AG04450 (cell line): ENCODE data around the gene CTTNBP2. TPM values are rescaled to one million over a fixed set of nuclear protein-coding genes. Genes with fewer than 3 reads are reported as not detected.

Source experiments
- CTCF ChIA-PET: fragments of 300-600, 350-600 bp; formaldehyde crosslinking; extraction: SDS; loops from one replicate; lab custom pipeline; 2022; ENCODE audit warnings: antibody characterized with exemption, inconsistent platforms; lab: Charles Lee
- POLR2A ChIA-PET: fragments of 350-600 bp; formaldehyde crosslinking; extraction: SDS; loops from one replicate; lab custom pipeline; 2021; ENCODE audit warnings: antibody characterized with exemption, inconsistent platforms; lab: Yijun Ruan, JAX
- DNase-seq: peaks from one replicate; pipeline ENCODE4 v3.0.0-alpha.2; 2011; ENCODE audit warnings: low read depth, low spot score
- H3K27ac ChIP-seq: one replicate; pipeline ENCODE4 v1.5.1; 2012; ENCODE audit warnings: low read depth, low read length, control low read depth
- H3K27me3 ChIP-seq: one replicate; pipeline ENCODE4 v1.6.0; 2012; ENCODE audit warnings: low read length; ENCODE audit not compliant: control insufficient read depth, insufficient read depth
- H3K4me3 ChIP-seq: 2 replicates; pipeline ENCODE4 v1.5.1; 2011; ENCODE audit warnings: mild to moderate bottlenecking, low read depth, low read length, control low read depth
- H3K9me3 ChIP-seq: 2 replicates; pipeline ENCODE4 v1.5.1; 2012; ENCODE audit warnings: low read length; ENCODE audit not compliant: control insufficient read depth, insufficient read depth
- polyA plus RNA-seq: library from polyadenylated mRNA; depleted of rRNA; stranded (reverse); fragments of >200 nt; gene quantifications from 2 replicates; pipeline ENCODE4 v1.2.3, GENCODE V29; 2011
- TF ChIP-seq, protein P1 (sequence below): IDR thresholded peaks from 2 replicates; pipeline ENCODE4 v1.5.1; 2011; ENCODE audit warnings: low read depth, low read length, control low read depth, inconsistent platforms

CTTNBP2 gene
- polyA plus RNA-seq, 1 experiment: 14.4 TPM

DNA sequence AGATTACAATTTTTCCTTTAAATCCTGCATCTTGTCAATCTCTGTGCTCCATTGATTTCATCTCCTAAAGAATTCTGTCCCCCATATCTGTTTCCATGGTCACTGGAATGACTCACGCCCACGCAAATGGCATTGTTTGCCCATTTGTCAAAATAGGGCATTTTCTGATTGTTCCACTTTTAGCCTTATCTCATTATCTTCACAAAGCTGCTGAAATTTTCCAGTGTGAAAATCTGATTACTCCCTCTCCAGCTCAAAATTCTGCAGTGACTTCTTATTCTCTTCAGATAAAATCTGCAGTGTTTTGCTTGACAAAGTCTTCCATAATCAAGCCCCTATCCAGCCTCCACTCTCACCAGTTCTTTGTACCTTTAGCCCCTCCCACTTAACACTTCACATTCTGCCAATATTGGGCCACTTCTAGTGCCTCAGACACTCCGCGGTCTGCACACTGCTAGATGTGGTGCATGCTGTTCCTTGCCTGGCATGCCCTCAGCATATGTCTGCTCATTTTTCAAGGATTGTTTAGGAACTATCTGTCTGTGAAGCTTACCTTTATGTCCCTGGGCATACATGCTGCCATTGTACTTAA is 33.9 kb upstream of the CTTNBP2 start:
- Histone ChIP-seq H3K4me3 (no peak overlapping the region), H3K27me3 (no peaks in the 10 kb centered on the region), H3K9me3 (no peaks in the 10 kb centered on the region), H3K27ac (no peak overlapping the region)
- CTCF ChIA-PET: no interaction called here
- POLR2A ChIA-PET: no interaction called here
- no peak for DNase-seq
- TF ChIP-seq, protein P1, sequence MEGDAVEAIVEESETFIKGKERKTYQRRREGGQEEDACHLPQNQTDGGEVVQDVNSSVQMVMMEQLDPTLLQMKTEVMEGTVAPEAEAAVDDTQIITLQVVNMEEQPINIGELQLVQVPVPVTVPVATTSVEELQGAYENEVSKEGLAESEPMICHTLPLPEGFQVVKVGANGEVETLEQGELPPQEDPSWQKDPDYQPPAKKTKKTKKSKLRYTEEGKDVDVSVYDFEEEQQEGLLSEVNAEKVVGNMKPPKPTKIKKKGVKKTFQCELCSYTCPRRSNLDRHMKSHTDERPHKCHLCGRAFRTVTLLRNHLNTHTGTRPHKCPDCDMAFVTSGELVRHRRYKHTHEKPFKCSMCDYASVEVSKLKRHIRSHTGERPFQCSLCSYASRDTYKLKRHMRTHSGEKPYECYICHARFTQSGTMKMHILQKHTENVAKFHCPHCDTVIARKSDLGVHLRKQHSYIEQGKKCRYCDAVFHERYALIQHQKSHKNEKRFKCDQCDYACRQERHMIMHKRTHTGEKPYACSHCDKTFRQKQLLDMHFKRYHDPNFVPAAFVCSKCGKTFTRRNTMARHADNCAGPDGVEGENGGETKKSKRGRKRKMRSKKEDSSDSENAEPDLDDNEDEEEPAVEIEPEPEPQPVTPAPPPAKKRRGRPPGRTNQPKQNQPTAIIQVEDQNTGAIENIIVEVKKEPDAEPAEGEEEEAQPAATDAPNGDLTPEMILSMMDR: no peak

GRCh38 chr7:117902314-117902889 is 29.2 kb upstream of the CTTNBP2 start:
- ChIA-PET CTCF (interaction anchor here (1.0 to 1.5 kb wide), 2 partner anchors 14 to 151 kb away, joined by 4 read pairs; no protein-coding TSS in a partner anchor), POLR2A (no interaction called here)
- TF ChIP-seq, protein P1: no peak
- Histone ChIP-seq H3K27ac (no peak overlapping the region), H3K27me3 (no peaks in the 10 kb centered on the region), H3K9me3 (no peaks in the 10 kb centered on the region), H3K4me3 (no peak overlapping the region)
- no peak for DNase-seq

GRCh38 chr7:117901089-117901797 is 28.0 kb upstream of the CTTNBP2 start:
- POLR2A ChIA-PET: no interaction called here
- CTCF ChIA-PET: interaction anchor here (1.0 to 1.5 kb wide), 2 partner anchors 13 to 150 kb away, joined by 4 read pairs; no protein-coding TSS in a partner anchor
- no peak for DNase-seq
- Histone ChIP-seq H3K27me3 (no peaks in the 10 kb centered on the region), H3K27ac (no peak overlapping the region), H3K9me3 (no peaks in the 10 kb centered on the region), H3K4me3 (no peak overlapping the region)
- TF ChIP-seq, protein P1: no peak

- TF ChIP-seq, protein P1: no peak
- ChIA-PET CTCF (no interaction called here), POLR2A (no interaction called here)
- Histone ChIP-seq H3K4me3 (no peak overlapping the region), H3K27me3 (no peaks in the 10 kb centered on the region), H3K9me3 (no peaks in the 10 kb centered on the region), H3K27ac (no peak overlapping the region)
- no peak for DNase-seq
Measured at GRCh38 chr7:117896339-117896738, 23.1 kb upstream of the CTTNBP2 start.

- TF ChIP-seq, protein P1: no peak
- POLR2A ChIA-PET: no interaction called here
- CTCF ChIA-PET: no interaction called here
- no peak for DNase-seq
- no peaks in the 10 kb centered on the region for H3K9me3 ChIP-seq
- no peaks in the 10 kb centered on the region for H3K27me3 ChIP-seq
- H3K4me3 ChIP-seq: no peak overlapping the region
- no peak overlapping the region for H3K27ac ChIP-seq
Measured at GRCh38 chr7:117895276-117895675, 22.0 kb upstream of the CTTNBP2 start.
